ENCODE data around the gene NPAS3.

- no peak for TF ChIP-seq CTCF (IDR thresholded peaks at IDR 0.05; ENCODE audit: insufficient read depth, low read length)
- no peak for TF ChIP-seq POLR2AphosphoS5 (IDR thresholded peaks at IDR 0.05; ENCODE audit: low read depth)
- no peak for TF ChIP-seq SPI1 (IDR thresholded peaks at IDR 0.05; ENCODE audit: borderline replicate concordance, low read depth)
Measured at GRCh38 chr14:33655421-33655820, 716.7 kb downstream of the NPAS3 start.

Data from HL-60 (cell line).